GM12873 (cell line): ENCODE measurements around the gene COX8C.

Experiments used
- TF ChIP-seq, protein P1 (sequence below): IDR thresholded peaks from 2 replicates; pipeline ENCODE4 v1.5.1; 2012; ENCODE audit warnings: low read depth, mild to moderate bottlenecking, moderate library complexity, low read length, control low read depth; ENCODE audit not compliant: insufficient read depth; ENCODE audit errors: missing control alignments

Gene COX8C

DNA sequence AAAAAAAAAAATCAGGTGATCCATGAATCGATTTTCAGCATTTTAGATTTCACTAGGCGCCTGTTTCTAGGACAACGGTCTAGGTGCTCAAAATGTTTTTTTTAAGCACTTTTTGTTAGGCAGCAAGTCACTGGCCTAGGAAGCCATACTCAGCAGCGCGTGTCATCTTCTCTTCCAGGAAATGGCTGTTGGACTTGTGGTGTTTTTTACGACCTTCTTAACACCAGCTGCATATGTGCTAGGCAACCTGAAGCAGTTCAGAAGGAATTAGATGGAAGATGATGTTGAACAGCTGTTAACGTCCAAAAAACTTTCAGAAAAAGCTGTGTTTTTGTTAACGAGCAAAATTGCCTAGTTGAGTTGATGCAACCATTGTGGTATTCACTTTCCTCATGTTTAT is 868 bp downstream of the COX8C start:
- TF ChIP-seq, protein P1, sequence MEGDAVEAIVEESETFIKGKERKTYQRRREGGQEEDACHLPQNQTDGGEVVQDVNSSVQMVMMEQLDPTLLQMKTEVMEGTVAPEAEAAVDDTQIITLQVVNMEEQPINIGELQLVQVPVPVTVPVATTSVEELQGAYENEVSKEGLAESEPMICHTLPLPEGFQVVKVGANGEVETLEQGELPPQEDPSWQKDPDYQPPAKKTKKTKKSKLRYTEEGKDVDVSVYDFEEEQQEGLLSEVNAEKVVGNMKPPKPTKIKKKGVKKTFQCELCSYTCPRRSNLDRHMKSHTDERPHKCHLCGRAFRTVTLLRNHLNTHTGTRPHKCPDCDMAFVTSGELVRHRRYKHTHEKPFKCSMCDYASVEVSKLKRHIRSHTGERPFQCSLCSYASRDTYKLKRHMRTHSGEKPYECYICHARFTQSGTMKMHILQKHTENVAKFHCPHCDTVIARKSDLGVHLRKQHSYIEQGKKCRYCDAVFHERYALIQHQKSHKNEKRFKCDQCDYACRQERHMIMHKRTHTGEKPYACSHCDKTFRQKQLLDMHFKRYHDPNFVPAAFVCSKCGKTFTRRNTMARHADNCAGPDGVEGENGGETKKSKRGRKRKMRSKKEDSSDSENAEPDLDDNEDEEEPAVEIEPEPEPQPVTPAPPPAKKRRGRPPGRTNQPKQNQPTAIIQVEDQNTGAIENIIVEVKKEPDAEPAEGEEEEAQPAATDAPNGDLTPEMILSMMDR: no peak

DNA sequence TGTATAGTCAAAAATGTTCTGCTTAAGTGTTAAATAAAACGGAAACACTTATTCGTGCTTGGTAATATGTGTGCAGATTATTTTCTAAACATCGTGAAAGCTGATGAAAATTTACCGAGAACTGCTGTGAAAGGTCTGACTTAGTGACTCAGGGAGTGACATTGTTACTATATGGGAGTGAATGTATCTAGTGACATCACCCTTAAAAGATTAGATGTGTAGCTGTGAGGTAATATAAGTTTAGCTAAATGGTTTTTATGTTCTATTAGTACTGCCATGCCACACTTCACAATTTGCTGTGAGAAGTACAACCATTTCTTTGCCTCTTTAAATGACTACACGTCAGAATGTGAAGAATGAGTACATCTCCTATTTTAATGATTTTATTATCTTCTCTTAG is 1.3 kb downstream of the COX8C start:
- TF ChIP-seq, protein P1: no peak

DNA sequence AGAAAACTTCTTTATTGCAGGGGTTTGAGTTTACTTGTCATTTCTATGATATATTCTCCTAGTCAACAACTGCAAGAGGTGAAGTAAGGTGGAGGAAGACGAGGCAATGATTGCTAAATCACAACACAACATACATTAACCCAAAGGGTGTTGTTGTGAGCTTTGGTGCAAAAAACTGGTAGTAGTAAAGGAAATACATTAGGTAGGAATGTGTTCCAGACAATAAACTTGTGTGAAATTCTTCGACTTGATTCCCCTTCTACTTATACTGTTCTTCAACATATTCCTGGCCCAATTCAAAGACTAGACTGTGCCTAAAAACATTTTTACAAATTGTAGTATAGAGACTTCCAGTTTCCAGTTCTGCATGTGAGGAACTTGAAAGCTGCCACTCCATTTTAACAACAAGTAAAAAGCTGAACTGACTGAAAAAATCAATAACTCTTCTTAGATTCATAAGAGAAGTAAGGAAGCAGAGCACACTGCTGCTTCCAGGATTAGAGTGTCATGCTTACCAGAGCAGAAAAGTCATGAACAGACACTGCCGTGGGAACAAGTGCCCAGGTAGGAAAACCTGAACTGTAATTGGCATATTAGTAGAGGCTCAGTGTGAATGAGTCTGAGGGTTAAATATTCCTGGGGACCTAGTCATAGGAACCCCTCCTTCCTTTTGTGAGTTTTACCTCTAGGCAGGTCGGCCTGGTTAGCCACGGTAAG is 22.2 kb downstream of the COX8C start:
- TF ChIP-seq, protein P1: no peak

DNA sequence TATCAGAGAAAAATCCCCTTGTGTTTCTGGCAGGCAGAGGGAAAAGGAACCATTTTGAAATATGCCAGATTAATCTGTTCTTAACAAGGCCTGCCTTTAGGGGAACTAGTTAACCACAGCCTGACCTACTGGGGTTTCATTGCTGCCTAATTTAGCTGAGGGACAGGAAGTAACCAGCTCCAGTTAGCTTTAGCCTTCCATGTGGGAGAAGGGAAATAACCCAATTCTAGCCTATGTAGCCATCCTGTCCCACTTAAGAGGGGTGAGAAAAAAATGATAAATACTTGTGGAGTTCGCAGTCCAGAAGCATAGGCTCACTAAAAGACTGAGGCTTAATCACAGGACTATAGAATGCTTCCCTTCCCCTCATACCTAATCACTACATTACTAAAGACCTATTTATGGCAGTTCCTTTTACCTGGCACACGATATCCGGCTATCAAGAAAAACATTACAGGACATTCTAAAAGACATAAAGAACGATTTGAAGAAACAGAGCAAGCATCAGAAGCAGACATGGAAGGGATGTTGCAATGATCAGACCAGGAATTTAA is 22.8 kb downstream of the COX8C start:
- TF ChIP-seq, protein P1: no peak

DNA sequence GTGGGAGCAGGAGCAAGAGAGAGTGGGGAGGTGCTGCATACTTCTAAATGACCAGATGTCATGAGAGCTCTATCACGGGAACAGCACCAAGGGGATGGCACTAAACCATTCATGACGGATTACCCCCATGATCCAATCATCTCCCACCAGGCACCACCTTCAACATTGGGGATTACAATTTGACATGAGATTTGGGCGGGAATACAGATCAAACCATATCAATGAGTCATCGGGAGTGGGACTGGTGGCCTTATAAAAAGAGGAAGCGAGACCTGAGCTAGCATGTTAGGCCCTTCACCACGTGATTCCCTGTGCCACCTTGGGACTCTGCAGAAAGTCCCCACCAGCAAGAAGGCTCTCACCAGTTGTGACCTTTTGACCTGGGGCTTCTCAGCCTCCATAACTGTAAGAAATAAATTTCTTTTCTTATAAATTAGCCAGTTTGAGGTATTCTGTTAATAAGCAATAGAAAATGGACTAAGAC is 28.7 kb downstream of the COX8C start:
- TF ChIP-seq, protein P1: no peak

DNA sequence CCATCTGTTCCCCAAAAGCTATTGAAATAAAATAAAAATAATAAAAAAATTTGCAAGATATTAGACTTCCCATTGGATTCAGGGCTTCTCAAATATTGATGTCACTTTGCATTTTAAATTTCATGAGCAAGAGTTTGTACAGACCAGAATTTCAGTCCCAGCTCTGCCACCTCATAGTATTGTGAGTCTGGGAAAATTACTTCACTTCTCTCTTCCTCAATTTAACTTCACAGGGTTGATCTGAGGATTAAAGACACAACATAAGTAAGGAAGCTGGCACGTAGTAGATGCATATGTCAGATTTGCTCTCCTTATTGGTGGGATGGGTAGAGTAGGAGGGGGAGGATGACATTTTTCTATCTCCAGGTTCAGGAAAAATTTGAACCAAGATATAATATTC is 32.8 kb downstream of the COX8C start:
- TF ChIP-seq, protein P1: no peak

DNA sequence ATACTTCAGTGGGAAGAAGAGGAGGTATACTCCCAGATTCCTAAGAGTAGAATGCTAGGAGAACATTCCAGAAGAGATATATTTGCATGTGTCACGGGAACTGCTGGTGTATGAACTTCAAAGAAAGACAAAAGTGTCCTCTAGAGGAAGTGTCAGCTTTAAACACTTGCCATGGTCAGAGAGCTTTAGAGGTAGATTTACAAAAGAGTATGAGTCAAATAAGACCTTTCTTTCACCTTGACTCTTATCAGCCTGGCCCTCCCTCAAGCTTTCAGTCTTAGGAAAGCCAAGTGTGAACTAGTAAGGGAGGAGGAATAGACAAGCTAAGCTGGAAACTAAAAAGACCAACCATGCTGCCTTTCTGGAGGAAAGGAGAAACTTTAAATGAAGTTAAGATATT is 34.7 kb downstream of the COX8C start:
- TF ChIP-seq, protein P1: no peak
